Neural cell (in vitro differentiated cells): ENCODE data around the gene AKR7A3.

Source experiments
- EP300 ChIP-seq: fragments of 450-650 bp; conservative IDR thresholded peaks from 2 replicates; pipeline ENCODE4 v1.6.1; 2014; ENCODE audit warnings: antibody characterized with exemption, mild to moderate bottlenecking, moderate library complexity; ENCODE audit not compliant: poor library complexity, severe bottlenecking
- EZH2 ChIP-seq: fragments of 200-600, 300-800 bp; shearing (Covaris generic), sonication (generic); IDR thresholded peaks from 2 replicates; pipeline ENCODE4 v1.6.1; 2014; ENCODE audit warnings: antibody characterized with exemption, low read length, borderline replicate concordance, mild to moderate bottlenecking; ENCODE audit not compliant: insufficient read depth, poor library complexity, severe bottlenecking
- POLR2AphosphoS5 ChIP-seq: IDR thresholded peaks from 2 replicates; pipeline ENCODE4 v1.6.1; 2012
- RAD21 ChIP-seq: fragments of 450-650 bp; conservative IDR thresholded peaks from 2 replicates; pipeline ENCODE4 v1.6.1; 2014; ENCODE audit warnings: antibody characterized with exemption, mild to moderate bottlenecking, moderate library complexity
- SMC3 ChIP-seq: fragments of 450-650 bp; conservative IDR thresholded peaks from 2 replicates; pipeline ENCODE4 v1.6.1; 2014; ENCODE audit warnings: antibody characterized with exemption, mild to moderate bottlenecking, moderate library complexity; ENCODE audit not compliant: poor library complexity
- TAF1 ChIP-seq: IDR thresholded peaks from 2 replicates; pipeline ENCODE4 v1.6.1; 2012; ENCODE audit warnings: low read depth
- TF ChIP-seq, protein P1 (sequence below): fragments of 450-650 bp; IDR thresholded peaks from 2 replicates; pipeline ENCODE4 v1.5.1; 2014; ENCODE audit warnings: antibody characterized with exemption, mild to moderate bottlenecking, moderate library complexity; ENCODE audit not compliant: poor library complexity, severe bottlenecking
- TF ChIP-seq, protein P2 (sequence below): IDR thresholded peaks from 2 replicates; pipeline ENCODE4 v1.6.1; 2012; ENCODE audit warnings: borderline replicate concordance

DNA sequence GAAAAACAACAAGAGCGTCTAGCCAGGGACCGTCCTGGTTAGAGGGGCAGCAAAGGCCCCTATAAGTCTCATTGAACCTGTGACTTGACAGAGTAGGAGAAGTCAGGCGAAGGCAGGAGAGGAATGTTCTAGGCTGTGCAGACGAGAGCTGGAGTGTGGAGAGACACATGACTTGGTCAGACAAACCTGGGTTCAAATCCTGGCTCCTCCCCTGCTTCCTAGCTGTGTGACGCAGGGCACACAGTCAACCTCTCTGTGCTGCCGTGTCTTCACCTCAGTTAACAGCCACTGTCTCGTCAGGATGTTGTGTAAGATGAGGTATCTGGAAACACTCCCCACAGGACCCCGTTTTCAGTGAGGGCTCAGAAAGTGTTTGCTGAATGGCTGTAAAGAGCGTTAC lies 39.2 kb upstream of the AKR7A3 start:
- TF ChIP-seq, protein P1, sequence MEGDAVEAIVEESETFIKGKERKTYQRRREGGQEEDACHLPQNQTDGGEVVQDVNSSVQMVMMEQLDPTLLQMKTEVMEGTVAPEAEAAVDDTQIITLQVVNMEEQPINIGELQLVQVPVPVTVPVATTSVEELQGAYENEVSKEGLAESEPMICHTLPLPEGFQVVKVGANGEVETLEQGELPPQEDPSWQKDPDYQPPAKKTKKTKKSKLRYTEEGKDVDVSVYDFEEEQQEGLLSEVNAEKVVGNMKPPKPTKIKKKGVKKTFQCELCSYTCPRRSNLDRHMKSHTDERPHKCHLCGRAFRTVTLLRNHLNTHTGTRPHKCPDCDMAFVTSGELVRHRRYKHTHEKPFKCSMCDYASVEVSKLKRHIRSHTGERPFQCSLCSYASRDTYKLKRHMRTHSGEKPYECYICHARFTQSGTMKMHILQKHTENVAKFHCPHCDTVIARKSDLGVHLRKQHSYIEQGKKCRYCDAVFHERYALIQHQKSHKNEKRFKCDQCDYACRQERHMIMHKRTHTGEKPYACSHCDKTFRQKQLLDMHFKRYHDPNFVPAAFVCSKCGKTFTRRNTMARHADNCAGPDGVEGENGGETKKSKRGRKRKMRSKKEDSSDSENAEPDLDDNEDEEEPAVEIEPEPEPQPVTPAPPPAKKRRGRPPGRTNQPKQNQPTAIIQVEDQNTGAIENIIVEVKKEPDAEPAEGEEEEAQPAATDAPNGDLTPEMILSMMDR, result no peak
- TF ChIP-seq EP300, result no peak
- no peak for TF ChIP-seq SMC3
- TF ChIP-seq POLR2AphosphoS5, result no peak
- TF ChIP-seq RAD21, result no peak
- TF ChIP-seq EZH2, result no peak
- no peak for TF ChIP-seq TAF1
- TF ChIP-seq, protein P2, sequence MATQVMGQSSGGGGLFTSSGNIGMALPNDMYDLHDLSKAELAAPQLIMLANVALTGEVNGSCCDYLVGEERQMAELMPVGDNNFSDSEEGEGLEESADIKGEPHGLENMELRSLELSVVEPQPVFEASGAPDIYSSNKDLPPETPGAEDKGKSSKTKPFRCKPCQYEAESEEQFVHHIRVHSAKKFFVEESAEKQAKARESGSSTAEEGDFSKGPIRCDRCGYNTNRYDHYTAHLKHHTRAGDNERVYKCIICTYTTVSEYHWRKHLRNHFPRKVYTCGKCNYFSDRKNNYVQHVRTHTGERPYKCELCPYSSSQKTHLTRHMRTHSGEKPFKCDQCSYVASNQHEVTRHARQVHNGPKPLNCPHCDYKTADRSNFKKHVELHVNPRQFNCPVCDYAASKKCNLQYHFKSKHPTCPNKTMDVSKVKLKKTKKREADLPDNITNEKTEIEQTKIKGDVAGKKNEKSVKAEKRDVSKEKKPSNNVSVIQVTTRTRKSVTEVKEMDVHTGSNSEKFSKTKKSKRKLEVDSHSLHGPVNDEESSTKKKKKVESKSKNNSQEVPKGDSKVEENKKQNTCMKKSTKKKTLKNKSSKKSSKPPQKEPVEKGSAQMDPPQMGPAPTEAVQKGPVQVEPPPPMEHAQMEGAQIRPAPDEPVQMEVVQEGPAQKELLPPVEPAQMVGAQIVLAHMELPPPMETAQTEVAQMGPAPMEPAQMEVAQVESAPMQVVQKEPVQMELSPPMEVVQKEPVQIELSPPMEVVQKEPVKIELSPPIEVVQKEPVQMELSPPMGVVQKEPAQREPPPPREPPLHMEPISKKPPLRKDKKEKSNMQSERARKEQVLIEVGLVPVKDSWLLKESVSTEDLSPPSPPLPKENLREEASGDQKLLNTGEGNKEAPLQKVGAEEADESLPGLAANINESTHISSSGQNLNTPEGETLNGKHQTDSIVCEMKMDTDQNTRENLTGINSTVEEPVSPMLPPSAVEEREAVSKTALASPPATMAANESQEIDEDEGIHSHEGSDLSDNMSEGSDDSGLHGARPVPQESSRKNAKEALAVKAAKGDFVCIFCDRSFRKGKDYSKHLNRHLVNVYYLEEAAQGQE, result no peak
